Gastroesophageal sphincter (tissue), 4 donors: Measurements from ENCODE around the gene NARF. TPM values are rescaled to one million over a fixed set of nuclear protein-coding genes. Genes with fewer than 3 reads are reported as not detected.

Source experiments
- ATAC-seq: fragments of 150-250 bp; one replicate; pipeline ENCODE4 v1.9.1; 2016; ENCODE audit warnings: mild to moderate bottlenecking, moderate library complexity
- H3K27ac ChIP-seq, 4 donors: fragments of 200-600 bp; sonication (generic) in 3 of 4; 1 replicate in 3 of 4; 2 replicates in 1 of 4; pipeline ENCODE4 v1.5.1; 2016 to 2019
- H3K27me3 ChIP-seq: fragments of 200-600 bp; sonication (generic); one replicate; pipeline ENCODE4 v1.5.1; 2019
- H3K36me3 ChIP-seq, 2 donors: fragments of 200-600 bp; sonication (generic); one replicate each; pipeline ENCODE4 v1.5.1; 2019; ENCODE audit warnings: control low read depth in 1 of 2
- H3K4me1 ChIP-seq, 3 donors: fragments of 200-600 bp; sonication (generic); 1 replicate in 2 of 3; 2 replicates in 1 of 3; pipeline ENCODE4 v1.5.1; 2016 to 2019; ENCODE audit warnings: control low read depth in 2 of 3
- H3K4me3 ChIP-seq, 2 donors: fragments of 200-600 bp; sonication (generic); one replicate each; pipeline ENCODE4 v1.5.1; 2019; ENCODE audit warnings: mild to moderate bottlenecking in 1 of 2, moderate library complexity in 1 of 2
- H3K9me3 ChIP-seq, 3 donors: fragments of 200-600 bp; sonication (generic); one replicate each; pipeline ENCODE4 v1.5.1; 2017 to 2019; ENCODE audit warnings: control low read depth in 2 of 3
- EP300 ChIP-seq: sonication (generic); formaldehyde crosslinking; IDR thresholded peaks from one replicate; pipeline ENCODE4 v1.6.1; 2017; ENCODE audit warnings: antibody characterized with exemption, mild to moderate bottlenecking
- POLR2A ChIP-seq, 2 donors: fragments of 450-650 bp; IDR thresholded peaks; one replicate each; pipeline ENCODE4 v1.6.1; 2017; ENCODE audit warnings: antibody characterized with exemption in 2 of 2, mild to moderate bottlenecking in 2 of 2, moderate library complexity in 1 of 2
- POLR2AphosphoS5 ChIP-seq: sonication (generic); formaldehyde crosslinking; IDR thresholded peaks from one replicate; pipeline ENCODE4 v1.6.1; 2017; ENCODE audit warnings: antibody characterized with exemption
- WGBS, 2 donors: methylation state at CpG; one replicate each; pipeline ENCODE4 v1.1.5; 2018; ENCODE audit warnings: low coverage in 1 of 2; 5-methylcytosine and 5-hydroxymethylcytosine counted together
- total RNA-seq, 4 donors: library from RNA; depleted of rRNA; stranded (reverse); fragments of >200 nt; gene quantifications; one replicate each; pipeline ENCODE4 v1.1.0, GENCODE V29; 2016
- TF ChIP-seq, protein P1 (sequence below), 4 experiments: fragments of 200-600 bp in 2 of 4; fragments of 450-650 bp in 2 of 4; sonication (generic) in 1 of 4; IDR thresholded peaks; one replicate each; pipeline ENCODE4 v1.5.1; 2017 to 2019; ENCODE audit warnings: antibody characterized with exemption in 4 of 4, mild to moderate bottlenecking in 2 of 4, moderate library complexity in 2 of 4

The NARF gene
- total RNA-seq, 4 donors from 2014 or later: 30.4 to 78.1 (median 44.9) TPM

- no peak for ATAC-seq
- H3K36me3 ChIP-seq: peaks cover 0 to 17% of the 10 kb centered on the region in 2 donors
- WGBS, 2 donors: 34 to 38% methylated on average over 6 to 7 of the region's 13 CpGs
- no peak overlapping the region for H3K4me3 ChIP-seq
- H3K27me3 ChIP-seq: no peaks in the 10 kb centered on the region
- no peaks in the 10 kb centered on the region for H3K9me3 ChIP-seq
- no peak for TF ChIP-seq EP300
- no peak for TF ChIP-seq POLR2A (IDR thresholded peaks at IDR 0.05)
- TF ChIP-seq POLR2AphosphoS5: peak; percentile 74
- peaks cover 0 to 60% (median 15%) of the 10 kb centered on the region in 3 donors for H3K4me1 ChIP-seq
- H3K27ac ChIP-seq: peak overlapping the region in 3 of 4 donors; percentile 43 to 88 (median 69)
These were observed 34.2 kb downstream of the NARF start for GRCh38 chr17:82492643-82493225.

- Histone ChIP-seq H3K4me3 (no peak overlapping the region), H3K9me3 (no peaks in the 10 kb centered on the region), H3K36me3 (peaks cover 0 to 11% of the 10 kb centered on the region in 2 donors), H3K27ac (peak overlapping the region in 3 of 4 donors; percentile 43 to 88 (median 69)), H3K27me3 (no peaks in the 10 kb centered on the region), H3K4me1 (peaks cover 0 to 60% (median 15%) of the 10 kb centered on the region in 3 donors)
- no peak for ATAC-seq
- TF ChIP-seq, protein P1, sequence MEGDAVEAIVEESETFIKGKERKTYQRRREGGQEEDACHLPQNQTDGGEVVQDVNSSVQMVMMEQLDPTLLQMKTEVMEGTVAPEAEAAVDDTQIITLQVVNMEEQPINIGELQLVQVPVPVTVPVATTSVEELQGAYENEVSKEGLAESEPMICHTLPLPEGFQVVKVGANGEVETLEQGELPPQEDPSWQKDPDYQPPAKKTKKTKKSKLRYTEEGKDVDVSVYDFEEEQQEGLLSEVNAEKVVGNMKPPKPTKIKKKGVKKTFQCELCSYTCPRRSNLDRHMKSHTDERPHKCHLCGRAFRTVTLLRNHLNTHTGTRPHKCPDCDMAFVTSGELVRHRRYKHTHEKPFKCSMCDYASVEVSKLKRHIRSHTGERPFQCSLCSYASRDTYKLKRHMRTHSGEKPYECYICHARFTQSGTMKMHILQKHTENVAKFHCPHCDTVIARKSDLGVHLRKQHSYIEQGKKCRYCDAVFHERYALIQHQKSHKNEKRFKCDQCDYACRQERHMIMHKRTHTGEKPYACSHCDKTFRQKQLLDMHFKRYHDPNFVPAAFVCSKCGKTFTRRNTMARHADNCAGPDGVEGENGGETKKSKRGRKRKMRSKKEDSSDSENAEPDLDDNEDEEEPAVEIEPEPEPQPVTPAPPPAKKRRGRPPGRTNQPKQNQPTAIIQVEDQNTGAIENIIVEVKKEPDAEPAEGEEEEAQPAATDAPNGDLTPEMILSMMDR (IDR thresholded peaks at IDR 0.05): no peak
- TF ChIP-seq POLR2AphosphoS5 (no peak), EP300 (no peak), POLR2A (IDR thresholded peaks at IDR 0.05) (no peak)
- 52 to 89% methylated on average over 2 to 3 of the region's 12 CpGs for WGBS, 2 donors
These were observed 34.8 kb downstream of the NARF start for GRCh38 chr17:82493226-82493781.

GRCh38 chr17:82494236-82495055 lies 35.9 kb downstream of the NARF start:
- no peaks in the 10 kb centered on the region for H3K9me3 ChIP-seq
- no peaks in the 10 kb centered on the region for H3K27me3 ChIP-seq
- 0 to 6% methylated on average over 2 to 11 of the region's 17 CpGs for WGBS, 2 donors
- peaks cover 0 to 53% (median 12%) of the 10 kb centered on the region in 3 donors for H3K4me1 ChIP-seq
- peak overlapping the region in 3 of 4 donors; percentile 70 to 93 (median 88) for H3K27ac ChIP-seq
- peak; percentile 75 for ATAC-seq
- no peak overlapping the region for H3K4me3 ChIP-seq
- TF ChIP-seq POLR2AphosphoS5 (peak; percentile 51), POLR2A (IDR thresholded peaks at IDR 0.05) (no peak), EP300 (no peak)
- TF ChIP-seq, protein P1 (IDR thresholded peaks at IDR 0.05): peak in 3 of 4 experiments; percentile 89 to 100 (median 98)
- H3K36me3 ChIP-seq: no peaks in the 10 kb centered on the region

GRCh38 chr17:82495844-82496528 lies 37.4 kb downstream of the NARF start:
- 66% methylated on average over 4 of the region's 12 CpGs; no CpG with 5 or more reads in 1 of the 2 donors for WGBS, 2 donors
- peak overlapping the region in 1 of 2 donors; percentile 74 for H3K4me3 ChIP-seq
- TF ChIP-seq POLR2A (IDR thresholded peaks at IDR 0.05) (no peak), POLR2AphosphoS5 (no peak), EP300 (no peak)
- H3K27me3 ChIP-seq: no peaks in the 10 kb centered on the region
- no peaks in the 10 kb centered on the region for H3K9me3 ChIP-seq
- peak overlapping the region in 3 of 4 donors; percentile 88 to 95 (median 93) for H3K27ac ChIP-seq
- no peak for ATAC-seq
- H3K4me1 ChIP-seq: peaks cover 0 to 50% (median 10%) of the 10 kb centered on the region in 3 donors
- H3K36me3 ChIP-seq: no peaks in the 10 kb centered on the region

DNA sequence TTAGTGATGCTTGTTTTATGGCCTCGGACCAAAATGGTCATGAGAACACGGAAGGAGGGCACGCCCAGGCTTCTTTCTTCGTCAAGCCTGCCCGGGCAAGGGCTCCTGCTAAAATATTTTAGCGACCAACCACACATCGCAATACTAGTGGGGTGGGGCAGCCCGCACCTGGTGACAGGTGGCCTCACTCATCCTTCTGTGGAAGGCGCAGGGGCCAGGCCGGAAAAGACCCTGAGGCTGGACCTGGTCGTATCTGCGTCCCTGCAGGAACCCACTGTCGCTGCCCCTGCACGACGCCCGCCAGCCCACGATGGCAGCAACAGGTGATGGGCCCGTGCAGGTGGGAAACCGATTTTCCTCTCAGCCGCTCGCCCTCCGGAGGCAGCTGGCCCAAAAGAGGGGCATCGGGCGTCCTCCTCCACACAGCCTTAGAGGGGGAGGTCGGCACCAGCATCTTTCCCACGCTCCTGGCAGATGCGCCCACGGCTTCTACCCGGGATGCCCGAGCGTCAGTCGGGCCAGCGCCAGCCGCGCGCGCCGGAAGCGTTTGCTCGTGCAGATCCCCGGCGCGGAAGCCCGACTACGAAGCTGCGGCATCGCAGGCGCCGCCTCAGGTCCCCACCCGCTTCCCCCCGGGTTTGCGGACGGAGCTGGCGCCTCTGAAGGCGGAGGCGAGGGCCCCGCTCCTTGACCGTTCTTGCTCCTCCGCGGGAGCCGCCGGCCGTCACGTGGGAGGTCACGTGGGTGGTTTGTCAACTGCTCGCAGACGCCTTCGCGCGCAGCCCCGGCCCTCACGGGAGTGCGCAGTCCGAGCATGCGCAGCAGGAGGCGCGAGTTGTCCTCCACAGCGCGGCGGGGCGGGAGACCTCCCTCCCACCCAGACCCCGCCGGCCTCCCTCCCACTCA lies 38.2 kb downstream of the NARF start:
- peak overlapping the region; percentile 54 to 74 for H3K4me3 ChIP-seq
- no peaks in the 10 kb centered on the region for H3K36me3 ChIP-seq
- H3K4me1 ChIP-seq: peaks cover 0 to 53% (median 10%) of the 10 kb centered on the region in 3 donors
- no peak for TF ChIP-seq EP300
- TF ChIP-seq, protein P1 (IDR thresholded peaks at IDR 0.05): peak in 1 of 4 experiments; percentile 27
- TF ChIP-seq POLR2A (IDR thresholded peaks at IDR 0.05): peak; percentile 83 to 86
- TF ChIP-seq POLR2AphosphoS5: peak; percentile 90
- H3K27ac ChIP-seq: peak overlapping the region; percentile 75 to 95 (median 90)
- no peaks in the 10 kb centered on the region for H3K9me3 ChIP-seq
- WGBS, 2 donors: 17 to 49% methylated on average over 5 to 10 of the region's 83 CpGs
- no peaks in the 10 kb centered on the region for H3K27me3 ChIP-seq
- peak; percentile 89 for ATAC-seq
